GM23248 (cell line): ENCODE data around the gene ARPC5.

Experiments
- EZH2 ChIP-seq: fragments of 200-600 bp; sonication (generic); IDR thresholded peaks from 2 replicates; pipeline ENCODE4 v1.6.1; 2018; ENCODE audit warnings: antibody characterized with exemption, mild to moderate bottlenecking; ENCODE audit not compliant: insufficient read depth, poor library complexity, severe bottlenecking
- EZH2phosphoT487 ChIP-seq: fragments of 200-600 bp; sonication (generic); IDR thresholded peaks from 2 replicates; pipeline ENCODE4 v1.6.1; 2018; ENCODE audit warnings: antibody characterized with exemption, moderate library complexity, mild to moderate bottlenecking, low read depth; ENCODE audit not compliant: insufficient read depth

DNA sequence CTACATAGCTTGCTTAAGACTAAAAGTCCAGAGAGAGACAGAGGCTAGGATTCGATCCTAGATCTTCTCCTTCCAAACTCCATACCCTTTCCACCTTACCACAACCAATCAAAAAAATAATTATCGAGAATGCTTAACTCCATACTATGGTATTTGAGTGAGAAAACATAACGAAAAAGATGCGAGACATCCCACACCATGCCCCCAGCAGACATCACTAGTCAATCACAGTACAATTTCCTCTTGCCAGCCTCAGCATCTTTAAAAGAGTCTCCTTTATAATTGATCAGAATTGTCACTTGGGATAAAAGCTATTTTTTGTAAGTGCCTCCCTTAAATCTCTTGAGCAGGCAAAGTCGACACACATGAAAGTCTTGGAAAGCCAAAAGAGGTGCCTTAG lies 46.2 kb downstream of the ARPC5 start:
- no peak for TF ChIP-seq EZH2
- TF ChIP-seq EZH2phosphoT487: no peak
